Stimulated activated CD8-positive, alpha-beta memory T cell treated with anti-CD3 and anti-CD28 coated beads, Interleukin-15, amount 100 ng/mL, for 48 hours (primary cell): Measurements from ENCODE around the gene RTCB.

Experiments used
- DNase-seq, 2 donors: peaks; one replicate each; pipeline ENCODE4 v3.0.0-alpha.2; 2020; ENCODE audit warnings: low read depth in 2 of 2

RTCB gene

GRCh38 chr22:32339190-32340012 lies 72.6 kb downstream of the RTCB start:
- DNase-seq: no peak

GRCh38 chr22:32338757-32339156 lies 73.3 kb downstream of the RTCB start:
- no peak for DNase-seq
